OCI-LY1 (cell line): ENCODE data around the gene PRM1.

Experiments
- EZH2 ChIP-seq: fragments of 200-600 bp; sonication (generic), shearing (Covaris generic); IDR thresholded peaks from 2 replicates; pipeline ENCODE4 v1.8.0; 2017; ENCODE audit warnings: borderline replicate concordance, mixed run types, mild to moderate bottlenecking, antibody characterized with exemption, low read length, moderate library complexity, mixed read lengths
- TF ChIP-seq, protein P1 (sequence below): fragments of 200-600 bp; sonication (generic), shearing (Covaris generic); IDR thresholded peaks from 2 replicates; pipeline ENCODE4 v1.5.1; 2017; ENCODE audit warnings: mild to moderate bottlenecking, antibody characterized with exemption, low read length, moderate library complexity, mixed read lengths

DNA sequence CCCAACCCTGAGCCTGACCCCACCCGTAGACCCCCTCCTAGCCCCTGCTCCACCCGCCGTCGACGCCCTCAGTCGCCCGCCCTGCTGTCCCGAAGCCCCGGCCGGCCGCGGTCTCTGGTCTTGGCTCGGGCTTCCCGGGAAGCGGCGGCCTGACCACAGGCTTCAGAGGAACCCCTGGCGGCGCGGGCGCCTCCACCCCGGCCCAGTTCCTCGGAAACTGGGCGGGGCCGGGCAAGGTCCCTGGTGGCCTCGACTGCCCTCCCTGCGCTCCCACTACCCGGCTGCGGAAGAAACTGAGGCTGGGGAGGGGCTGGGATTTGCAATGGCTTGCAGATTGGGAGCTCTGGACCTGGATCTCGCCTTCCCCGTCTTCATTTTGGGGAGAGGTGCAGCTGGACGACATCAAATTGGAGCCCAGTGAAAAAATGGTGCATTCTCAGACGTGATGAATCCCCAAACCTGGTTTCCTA lies 24.4 kb downstream of the PRM1 start:
- TF ChIP-seq, protein P1, sequence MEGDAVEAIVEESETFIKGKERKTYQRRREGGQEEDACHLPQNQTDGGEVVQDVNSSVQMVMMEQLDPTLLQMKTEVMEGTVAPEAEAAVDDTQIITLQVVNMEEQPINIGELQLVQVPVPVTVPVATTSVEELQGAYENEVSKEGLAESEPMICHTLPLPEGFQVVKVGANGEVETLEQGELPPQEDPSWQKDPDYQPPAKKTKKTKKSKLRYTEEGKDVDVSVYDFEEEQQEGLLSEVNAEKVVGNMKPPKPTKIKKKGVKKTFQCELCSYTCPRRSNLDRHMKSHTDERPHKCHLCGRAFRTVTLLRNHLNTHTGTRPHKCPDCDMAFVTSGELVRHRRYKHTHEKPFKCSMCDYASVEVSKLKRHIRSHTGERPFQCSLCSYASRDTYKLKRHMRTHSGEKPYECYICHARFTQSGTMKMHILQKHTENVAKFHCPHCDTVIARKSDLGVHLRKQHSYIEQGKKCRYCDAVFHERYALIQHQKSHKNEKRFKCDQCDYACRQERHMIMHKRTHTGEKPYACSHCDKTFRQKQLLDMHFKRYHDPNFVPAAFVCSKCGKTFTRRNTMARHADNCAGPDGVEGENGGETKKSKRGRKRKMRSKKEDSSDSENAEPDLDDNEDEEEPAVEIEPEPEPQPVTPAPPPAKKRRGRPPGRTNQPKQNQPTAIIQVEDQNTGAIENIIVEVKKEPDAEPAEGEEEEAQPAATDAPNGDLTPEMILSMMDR = no peak
- TF ChIP-seq EZH2 = no peak
